GM23338 (cell line): ENCODE results near the gene PRSS3. TPM values are rescaled to one million over a fixed set of nuclear protein-coding genes. Genes with fewer than 3 reads are reported as not detected.

Experiments
- ATAC-seq: fragments of 200-7000 bp; cut with Tn5 transposase; 3 replicates; pipeline ENCODE4 v1.9.1; 2020
- DNase-seq: peaks from one replicate; pipeline ENCODE4 v3.0.0-alpha.2; 2015; ENCODE audit warnings: low spot score
- H2AFZ ChIP-seq: fragments of 200-600 bp; sonication (generic); 2 replicates; pipeline ENCODE4 v1.8.0; 2016; ENCODE audit warnings: antibody characterized with exemption, mild to moderate bottlenecking, moderate library complexity
- H3F3A ChIP-seq: fragments of 200-600 bp; sonication (generic); replicated peaks from 2 replicates; pipeline ENCODE4 v1.8.0; 2017; ENCODE audit warnings: antibody characterized with exemption, mixed run types, low read depth
- H3K27ac ChIP-seq: fragments of 200-600 bp; sonication (generic); 2 replicates; pipeline ENCODE4 v1.6.1; 2016; ENCODE audit warnings: low read depth
- H3K27me3 ChIP-seq: fragments of 200-600 bp; sonication (generic); 2 replicates; pipeline ENCODE4 v1.8.0; 2016; ENCODE audit warnings: mild to moderate bottlenecking, mixed run types, moderate library complexity; ENCODE audit not compliant: insufficient read depth
- H3K36me3 ChIP-seq: fragments of 200-600 bp; sonication (generic); 2 replicates; pipeline ENCODE4 v1.8.0; 2016; ENCODE audit warnings: mild to moderate bottlenecking; ENCODE audit not compliant: insufficient read depth
- H3K4me1 ChIP-seq: fragments of 200-600 bp; sonication (generic); 2 replicates; pipeline ENCODE4 v1.8.0; 2016; ENCODE audit warnings: mild to moderate bottlenecking, moderate library complexity; ENCODE audit not compliant: insufficient read depth
- H3K4me2 ChIP-seq: fragments of 200-600 bp; sonication (generic); 2 replicates; pipeline ENCODE4 v1.7.1; 2017; ENCODE audit warnings: mixed run types
- H3K4me3 ChIP-seq: fragments of 200-600 bp; sonication (generic); 2 replicates; pipeline ENCODE4 v1.6.1; 2016; ENCODE audit warnings: mixed run types
- H3K79me2 ChIP-seq: fragments of 200-600 bp; sonication (generic); replicated peaks from 2 replicates; pipeline ENCODE4 v1.8.0; 2017; ENCODE audit warnings: mild to moderate bottlenecking; ENCODE audit not compliant: insufficient read depth
- H3K9me2 ChIP-seq: fragments of 200-600 bp; sonication (generic); 2 replicates; pipeline ENCODE4 v1.8.0; 2017; ENCODE audit not compliant: insufficient read depth
- H4K20me1 ChIP-seq: fragments of 200-600 bp; sonication (generic); replicated peaks from 2 replicates; pipeline ENCODE4 v1.8.0; 2017; ENCODE audit warnings: mild to moderate bottlenecking; ENCODE audit not compliant: insufficient read depth
- H3K27ac Mint-ChIP-seq: 2 replicates; pipeline ENCODE4 v1.8.0; 2020; ENCODE audit warnings: inconsistent platforms, mild to moderate bottlenecking, moderate library complexity, mixed read lengths
- H3K27me3 Mint-ChIP-seq: 3 replicates; pipeline ENCODE4 v1.8.0; 2022; ENCODE audit warnings: low read depth, mild to moderate bottlenecking, moderate library complexity, mixed read lengths, inconsistent platforms; ENCODE audit not compliant: insufficient read depth, poor library complexity
- H3K36me3 Mint-ChIP-seq: 3 replicates; pipeline ENCODE4 v1.8.0; 2021; ENCODE audit warnings: low read depth, mild to moderate bottlenecking, inconsistent platforms, moderate library complexity, mixed read lengths
- H3K4me1 Mint-ChIP-seq: 3 replicates; pipeline ENCODE4 v1.8.0; 2020; ENCODE audit warnings: mild to moderate bottlenecking, inconsistent platforms, mixed read lengths
- H3K4me3 Mint-ChIP-seq: 3 replicates; pipeline ENCODE4 v1.8.0; 2021; ENCODE audit warnings: moderate library complexity, mild to moderate bottlenecking, inconsistent platforms, mixed read lengths
- H3K9me3 Mint-ChIP-seq: 3 replicates; pipeline ENCODE4 v1.8.0; 2020; ENCODE audit warnings: moderate library complexity, mild to moderate bottlenecking, inconsistent platforms, mixed read lengths
- STAT1 ChIP-seq: IDR thresholded peaks from one replicate; pipeline ENCODE4 v1.6.1; 2016; ENCODE audit warnings: antibody characterized with exemption; ENCODE audit not compliant: unreplicated experiment
- ZNF331 ChIP-seq: fragments of 250-450 bp; sonication (Bioruptor Pico); IDR thresholded peaks from 2 replicates; pipeline ENCODE4 v1.5.0; 2020; ENCODE audit warnings: low read depth, mild to moderate bottlenecking, moderate library complexity
- ZNF462 ChIP-seq: fragments of 250-450 bp; sonication (Bioruptor Pico); IDR thresholded peaks from 2 replicates; pipeline ENCODE4 v1.5.0; 2020; ENCODE audit warnings: mild to moderate bottlenecking, moderate library complexity
- polyA plus RNA-seq: library from polyadenylated mRNA; unstranded; fragments of >200 nt; fragmentation: Nextera tagmentation; extraction: Ambion mirVana; gene quantifications from 2 replicates; pipeline ENCODE4 v1.2.1, GENCODE V29; 2016
- total RNA-seq: library from RNA; depleted of rRNA; stranded (reverse); fragments of >200 nt; shearing (Covaris generic); gene quantifications from 2 replicates; pipeline ENCODE4 v1.2.3, GENCODE V29; 2014
- TF ChIP-seq, protein P1 (sequence below), 2 experiments: fragments of 200-600 bp in 1 of 2; sonication (generic) in 1 of 2; conservative IDR thresholded peaks; 2 replicates each; pipeline versions ENCODE4 v1.5.1 to v1.6.1; 2016 to 2017; ENCODE audit warnings: antibody characterized with exemption in 2 of 2, low read depth in 2 of 2, mild to moderate bottlenecking in 2 of 2, moderate library complexity in 1 of 2

The PRSS3 gene
- total and polyA plus RNA-seq, 2 experiments from 2014 or later = 4.2 to 4.5 TPM

DNA sequence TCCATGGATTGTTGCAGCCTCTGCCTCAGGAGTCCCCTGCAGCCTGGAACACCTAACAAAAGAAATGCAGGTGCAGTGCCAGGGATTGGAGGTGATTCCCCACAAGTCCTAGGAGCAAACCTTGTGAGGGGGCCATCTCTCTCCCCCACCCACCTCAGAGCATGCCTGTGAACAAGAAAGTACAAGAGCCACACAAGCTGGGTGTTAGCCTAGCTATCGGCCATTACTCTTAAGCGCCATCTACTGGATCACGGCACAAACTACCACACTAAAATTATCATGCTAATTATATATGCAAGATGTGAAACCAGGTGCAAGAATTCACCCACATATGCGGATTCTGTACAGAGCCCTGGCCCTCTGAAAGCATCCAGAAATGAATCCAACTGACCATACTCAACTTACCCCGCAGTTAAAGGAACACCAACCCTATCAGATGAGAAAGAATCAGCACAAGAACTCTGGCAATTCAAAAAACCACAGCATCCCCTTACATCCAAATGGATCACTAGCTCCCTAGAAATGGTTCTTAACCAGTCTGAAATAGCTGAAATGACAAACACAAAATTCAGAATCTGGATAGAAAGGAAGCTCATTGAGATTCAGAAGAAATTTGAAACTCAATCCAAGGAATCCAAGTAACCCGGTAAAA is 16.5 kb upstream of the PRSS3 start (continued):
- no peak for TF ChIP-seq ZNF462

DNA sequence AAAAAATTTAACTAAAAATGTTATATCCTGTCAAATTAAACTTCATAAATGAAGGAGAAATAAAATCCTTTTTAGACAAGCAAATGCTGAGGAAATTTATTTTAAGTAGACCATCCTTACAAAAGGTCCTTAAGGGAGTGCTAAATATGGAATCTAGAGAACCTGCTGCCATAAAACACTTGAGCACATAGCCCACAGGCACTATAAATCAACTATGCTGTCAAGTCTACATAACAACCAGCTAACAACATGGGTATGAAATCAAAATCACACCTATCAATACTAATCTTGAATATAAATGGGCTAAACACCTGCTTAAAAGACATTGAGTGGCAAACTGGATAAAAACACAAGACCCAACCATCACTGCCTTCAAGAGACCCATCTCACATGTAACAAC is 15.1 kb upstream of the PRSS3 start:
- H3K27me3 Mint-ChIP-seq = no peaks in the 10 kb centered on the region
- no peaks in the 10 kb centered on the region for H3F3A ChIP-seq
- peaks cover 2% of the 10 kb centered on the region; the same call in 2 of the 3 replicates for H3K4me1 Mint-ChIP-seq
- H3K27me3 ChIP-seq = no peaks in the 10 kb centered on the region
- no peak overlapping the region for H3K4me3 ChIP-seq
- no peaks in the 10 kb centered on the region for H3K9me2 ChIP-seq
- H3K4me3 Mint-ChIP-seq = no peak overlapping the region
- no peaks in the 10 kb centered on the region for H3K36me3 Mint-ChIP-seq
- no peak overlapping the region for H3K27ac ChIP-seq
- no peaks in the 10 kb centered on the region; the same call in 1 of the 2 replicates for H3K4me1 ChIP-seq
- ATAC-seq (no peak), DNase-seq (no peak)
- H2AFZ ChIP-seq = no peak overlapping the region
- H3K79me2 ChIP-seq = no peaks in the 10 kb centered on the region
- no peak overlapping the region for H3K27ac Mint-ChIP-seq
- H3K9me3 Mint-ChIP-seq = no peaks in the 10 kb centered on the region
- H3K4me2 ChIP-seq = no peak overlapping the region
- H3K36me3 ChIP-seq = no peaks in the 10 kb centered on the region
- H4K20me1 ChIP-seq = no peaks in the 10 kb centered on the region
- TF ChIP-seq, protein P1, sequence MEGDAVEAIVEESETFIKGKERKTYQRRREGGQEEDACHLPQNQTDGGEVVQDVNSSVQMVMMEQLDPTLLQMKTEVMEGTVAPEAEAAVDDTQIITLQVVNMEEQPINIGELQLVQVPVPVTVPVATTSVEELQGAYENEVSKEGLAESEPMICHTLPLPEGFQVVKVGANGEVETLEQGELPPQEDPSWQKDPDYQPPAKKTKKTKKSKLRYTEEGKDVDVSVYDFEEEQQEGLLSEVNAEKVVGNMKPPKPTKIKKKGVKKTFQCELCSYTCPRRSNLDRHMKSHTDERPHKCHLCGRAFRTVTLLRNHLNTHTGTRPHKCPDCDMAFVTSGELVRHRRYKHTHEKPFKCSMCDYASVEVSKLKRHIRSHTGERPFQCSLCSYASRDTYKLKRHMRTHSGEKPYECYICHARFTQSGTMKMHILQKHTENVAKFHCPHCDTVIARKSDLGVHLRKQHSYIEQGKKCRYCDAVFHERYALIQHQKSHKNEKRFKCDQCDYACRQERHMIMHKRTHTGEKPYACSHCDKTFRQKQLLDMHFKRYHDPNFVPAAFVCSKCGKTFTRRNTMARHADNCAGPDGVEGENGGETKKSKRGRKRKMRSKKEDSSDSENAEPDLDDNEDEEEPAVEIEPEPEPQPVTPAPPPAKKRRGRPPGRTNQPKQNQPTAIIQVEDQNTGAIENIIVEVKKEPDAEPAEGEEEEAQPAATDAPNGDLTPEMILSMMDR (conservative IDR thresholded peaks at IDR 0.05; ENCODE audit: low read depth in 2 of 2) = no peak
- TF ChIP-seq ZNF462 = no peak
- no peak for TF ChIP-seq STAT1
- TF ChIP-seq ZNF331 (CRISPR knock-in tag) = no peak
